IMR-90 (cell line): ENCODE data around the gene CABCOCO1. TPM values are rescaled to one million over a fixed set of nuclear protein-coding genes. Genes with fewer than 3 reads are reported as not detected.

ENCODE experiments used
- polyA plus RNA-seq, 3 experiments: library from polyadenylated mRNA; depleted of rRNA; stranded (reverse); fragments of >200 nt; gene quantifications; 2 replicates each; pipeline ENCODE4 v1.2.3, GENCODE V29; 2012; ENCODE audit warnings: low replicate concordance in 1 of 3
- total RNA-seq: library from RNA; depleted of rRNA; stranded (reverse); fragments of >200 nt; gene quantifications from 2 replicates; pipeline ENCODE4 v1.2.3, GENCODE V29; 2012; rRNA removed

The CABCOCO1 gene
- total and polyA plus RNA-seq, 2 of the 4 experiments (the other 2 are of a cell fraction), result 0.18 to 0.31 TPM

Other genes with a start within 250 kb of the CABCOCO1 start
- gene TMEM26, start 209.5 kb upstream of the CABCOCO1 start, total RNA-seq, result 0.36 and 0.56 TPM in 2 replicates
- gene TMEM26, start 209.5 kb upstream of the CABCOCO1 start, polyA plus RNA-seq (2012; rRNA removed), result 0.16 and 0.22 TPM in 2 replicates
- 125 and 140 TPM in 2 replicates for gene ARID5B, start 238.8 kb downstream of the CABCOCO1 start, total RNA-seq
- gene ARID5B, start 238.8 kb downstream of the CABCOCO1 start, polyA plus RNA-seq (2012; rRNA removed), result 41.0 and 43.7 TPM in 2 replicates